Hematopoietic multipotent progenitor cell treated with erythropoietin and hydrocortisone succinate and interleukin-3 and kit ligand, for 17 days (in vitro differentiated cells): ENCODE results near the gene OR8D1.
"Not testable (repeated sequence)": the region's sequence is repeated elsewhere in the genome, so short reads cannot be mapped to it uniquely, and the experiment has no call there.

Source experiments
- DNase-seq: peaks from one replicate; pipeline ENCODE4 v3.0.0-alpha.2; 2015; ENCODE audit warnings: low spot score

Gene OR8D1

GRCh38 chr11:124285610-124286344 lies 28.0 kb downstream of the OR8D1 start:
- DNase-seq: no peak

GRCh38 chr11:124278261-124278660 lies 35.5 kb downstream of the OR8D1 start:
- DNase-seq: no peak

GRCh38 chr11:124277804-124278203 lies 35.9 kb downstream of the OR8D1 start:
- no peak for DNase-seq

GRCh38 chr11:124277207-124277606 lies 36.5 kb downstream of the OR8D1 start:
- no peak for DNase-seq

GRCh38 chr11:124276081-124276480 lies 37.7 kb downstream of the OR8D1 start:
- DNase-seq: no peak

- DNase-seq: no peak
These were observed 39.7 kb downstream of the OR8D1 start for GRCh38 chr11:124274000-124274399.

GRCh38 chr11:124270886-124271285 lies 42.9 kb downstream of the OR8D1 start:
- DNase-seq: not testable (repeated sequence)

GRCh38 chr11:124265041-124265440 lies 48.7 kb downstream of the OR8D1 start:
- not testable (repeated sequence) for DNase-seq

- DNase-seq: no peak
These were observed 57.7 kb downstream of the OR8D1 start, which contains the start of gene OR8G5 for GRCh38 chr11:124256076-124256475. OR8G5 (plus strand) TSS chr11:124256376; CDS start chr11:124264932, 8,556 bp downstream.
